ENCODE measurements around the gene BHLHE23. TPM values are rescaled to one million over a fixed set of nuclear protein-coding genes. Genes with fewer than 3 reads are reported as not detected.
"Not testable (repeated sequence)": the region's sequence is repeated elsewhere in the genome, so short reads cannot be mapped to it uniquely, and the experiment has no call there.

Gene BHLHE23
- total RNA-seq, 4 donors from 2014 or later, result not detected

DNA sequence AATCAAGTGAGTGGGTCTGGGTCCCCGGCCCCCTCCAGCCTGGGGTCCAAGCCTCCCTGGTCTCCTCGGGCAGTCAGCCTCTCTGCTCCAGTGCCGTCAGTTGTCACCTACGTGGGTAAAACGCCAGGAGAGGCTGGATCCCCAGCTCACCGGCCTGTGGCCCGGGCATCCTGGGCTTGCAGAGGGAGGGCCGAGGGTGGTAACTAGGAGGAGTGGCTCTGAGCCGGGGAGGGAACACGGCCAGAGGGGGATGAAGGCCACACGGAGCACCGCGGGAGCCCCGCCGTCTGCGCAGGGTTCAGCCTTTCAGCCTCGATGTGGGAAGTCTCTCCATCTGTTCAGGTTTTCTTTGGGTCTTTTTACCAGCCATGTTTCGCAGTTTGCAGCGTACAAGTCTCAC is 29.5 kb upstream of the BHLHE23 start:
- no peak overlapping the region for H3K4me3 ChIP-seq
- TF ChIP-seq EP300 (IDR thresholded peaks at IDR 0.05) (no peak), POLR2A (IDR thresholded peaks at IDR 0.05) (no peak)
- TF ChIP-seq, protein P1, sequence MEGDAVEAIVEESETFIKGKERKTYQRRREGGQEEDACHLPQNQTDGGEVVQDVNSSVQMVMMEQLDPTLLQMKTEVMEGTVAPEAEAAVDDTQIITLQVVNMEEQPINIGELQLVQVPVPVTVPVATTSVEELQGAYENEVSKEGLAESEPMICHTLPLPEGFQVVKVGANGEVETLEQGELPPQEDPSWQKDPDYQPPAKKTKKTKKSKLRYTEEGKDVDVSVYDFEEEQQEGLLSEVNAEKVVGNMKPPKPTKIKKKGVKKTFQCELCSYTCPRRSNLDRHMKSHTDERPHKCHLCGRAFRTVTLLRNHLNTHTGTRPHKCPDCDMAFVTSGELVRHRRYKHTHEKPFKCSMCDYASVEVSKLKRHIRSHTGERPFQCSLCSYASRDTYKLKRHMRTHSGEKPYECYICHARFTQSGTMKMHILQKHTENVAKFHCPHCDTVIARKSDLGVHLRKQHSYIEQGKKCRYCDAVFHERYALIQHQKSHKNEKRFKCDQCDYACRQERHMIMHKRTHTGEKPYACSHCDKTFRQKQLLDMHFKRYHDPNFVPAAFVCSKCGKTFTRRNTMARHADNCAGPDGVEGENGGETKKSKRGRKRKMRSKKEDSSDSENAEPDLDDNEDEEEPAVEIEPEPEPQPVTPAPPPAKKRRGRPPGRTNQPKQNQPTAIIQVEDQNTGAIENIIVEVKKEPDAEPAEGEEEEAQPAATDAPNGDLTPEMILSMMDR (IDR thresholded peaks at IDR 0.05), result no peak
- DNase-seq (ENCODE audit: low spot score in 2 of 2), result no peak
- peaks cover 0 to 3% (median 0%) of the 10 kb centered on the region in 4 donors for H3K9me3 ChIP-seq
- no peaks in the 10 kb centered on the region for H3K36me3 ChIP-seq
- no peak overlapping the region for H3K27ac ChIP-seq
- no peaks in the 10 kb centered on the region for H3K4me1 ChIP-seq
- 23 to 31% methylated on average over 16 to 19 of the region's 19 CpGs for WGBS, 2 donors
- H3K27me3 ChIP-seq, result peaks cover 0 to 93% of the 10 kb centered on the region in 2 donors

DNA sequence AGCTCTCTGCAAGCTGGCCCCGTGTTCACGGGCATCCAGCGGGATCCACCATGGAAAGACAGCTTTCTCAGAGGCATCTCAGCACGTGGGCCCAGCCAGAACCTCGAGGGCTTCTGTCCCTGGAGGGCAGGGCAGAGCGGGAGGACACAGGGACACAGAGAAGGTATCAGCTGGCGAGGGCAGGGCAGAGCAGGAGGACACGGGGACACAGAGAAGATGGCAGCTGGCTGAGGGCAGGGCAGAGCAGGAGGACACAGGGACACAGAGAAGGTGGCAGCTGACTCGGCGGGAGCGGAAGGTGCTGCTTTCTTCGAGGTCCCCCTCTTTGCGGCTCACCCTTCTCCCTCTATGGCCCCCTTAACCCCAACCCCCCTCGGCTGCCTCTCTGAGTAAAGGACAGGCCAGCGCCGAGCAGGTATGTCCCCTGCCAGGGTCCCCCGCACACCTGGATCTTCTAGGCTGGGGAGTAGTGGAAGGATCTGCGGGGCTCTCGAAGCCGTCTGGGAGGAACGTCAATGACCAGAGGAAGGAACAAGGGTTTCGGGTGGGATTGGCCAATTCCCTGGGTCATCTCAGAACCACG is 28.9 kb upstream of the BHLHE23 start:
- H3K27ac ChIP-seq, result no peak overlapping the region
- no peaks in the 10 kb centered on the region for H3K4me1 ChIP-seq
- no peak overlapping the region for H3K4me3 ChIP-seq
- peaks cover 0 to 93% of the 10 kb centered on the region in 2 donors for H3K27me3 ChIP-seq
- no peak for TF ChIP-seq EP300 (IDR thresholded peaks at IDR 0.05)
- TF ChIP-seq, protein P1 (IDR thresholded peaks at IDR 0.05), result no peak
- TF ChIP-seq POLR2A (IDR thresholded peaks at IDR 0.05), result no peak
- peaks cover 0 to 3% (median 0%) of the 10 kb centered on the region in 4 donors for H3K9me3 ChIP-seq
- no peak for DNase-seq (ENCODE audit: low spot score in 2 of 2)
- 84 to 85% methylated on average over 23 of the region's 23 CpGs for WGBS, 2 donors
- no peaks in the 10 kb centered on the region for H3K36me3 ChIP-seq

DNA sequence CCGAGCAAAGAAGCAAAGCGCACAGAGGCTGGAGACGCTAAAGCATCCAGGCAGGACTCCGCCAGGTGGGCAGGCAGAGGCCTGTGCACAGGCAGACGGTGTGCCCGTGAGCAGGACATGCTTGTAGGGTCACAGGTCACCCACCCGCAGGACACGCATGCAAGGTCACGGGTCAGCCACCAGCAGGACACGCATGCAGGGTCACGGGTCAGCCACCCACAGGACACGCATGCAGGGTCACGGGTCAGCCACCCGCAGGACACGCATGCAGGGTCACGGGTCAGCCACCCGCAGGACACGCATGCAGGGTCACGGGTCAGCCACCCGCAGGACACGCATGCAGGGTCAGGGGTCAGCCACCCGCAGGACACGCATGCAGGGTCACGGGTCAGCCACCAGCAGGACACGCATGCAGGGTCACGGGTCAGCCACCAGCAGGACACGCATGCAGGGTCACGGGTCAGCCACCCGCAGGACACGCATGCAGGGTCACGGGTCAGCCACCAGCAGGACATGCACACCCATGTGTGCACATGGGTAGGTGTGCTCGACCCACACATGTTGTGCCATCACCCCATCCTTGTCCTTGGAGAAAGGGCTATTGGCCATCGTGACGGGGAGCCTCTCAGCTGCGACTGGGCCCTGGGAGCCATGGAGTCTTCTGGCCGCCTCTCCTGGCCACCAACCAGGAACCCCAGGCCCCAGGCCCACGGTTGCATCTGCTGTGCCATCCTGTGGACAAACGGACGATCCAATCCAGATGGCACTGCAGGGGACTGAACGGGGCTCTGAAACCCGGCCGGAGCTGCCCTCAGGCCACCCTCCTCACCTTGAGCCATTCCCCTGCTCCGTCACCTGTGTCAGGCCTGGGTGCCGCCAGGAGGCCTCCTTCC is 28.2 kb upstream of the BHLHE23 start:
- peaks cover 0 to 94% of the 10 kb centered on the region in 2 donors for H3K27me3 ChIP-seq
- WGBS, 2 donors, result 82 to 92% methylated on average over 14 to 18 of the region's 44 CpGs

DNA sequence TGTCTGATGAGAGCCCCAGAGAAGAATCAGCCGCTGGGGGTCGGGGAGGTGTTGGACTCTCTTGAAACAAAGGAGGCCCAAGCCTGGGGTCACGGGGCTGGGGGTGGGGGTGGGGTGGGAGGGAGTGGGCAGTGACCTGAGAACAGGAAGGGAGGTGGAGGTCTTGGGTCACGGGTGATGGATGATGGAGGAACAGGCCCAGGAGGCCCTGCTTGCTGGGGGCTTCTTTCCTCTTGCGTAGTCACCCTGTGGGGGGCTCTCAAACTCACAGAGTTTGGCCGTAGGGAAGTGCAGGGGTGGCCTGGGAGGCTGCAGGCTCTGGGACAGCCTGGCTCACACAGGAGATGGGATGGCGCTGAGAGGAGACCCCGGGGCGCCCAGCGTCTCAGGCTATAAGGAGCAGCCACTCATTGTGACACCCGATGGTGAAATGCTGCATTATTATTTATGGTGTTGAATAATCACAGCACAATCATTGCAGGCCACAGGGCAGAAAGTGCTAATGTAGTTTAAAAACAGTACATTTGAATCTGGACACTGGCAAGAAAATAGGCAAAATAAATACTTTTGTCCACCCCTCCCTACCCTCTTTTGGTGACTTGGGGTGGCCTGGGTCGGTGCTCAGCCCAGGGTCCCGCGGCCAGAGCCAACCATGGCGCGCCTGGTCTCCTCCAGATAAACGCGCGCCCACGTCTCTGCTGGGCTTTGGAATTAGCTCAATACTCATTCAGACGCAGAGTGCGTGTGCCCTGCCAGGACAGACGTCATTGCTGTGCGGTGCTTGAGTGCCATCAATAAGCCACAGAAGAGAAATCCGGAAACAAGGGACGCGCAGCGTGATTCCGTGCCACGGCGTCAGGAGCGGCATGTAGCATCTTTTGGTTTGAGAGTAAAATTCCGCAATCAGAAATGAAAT is 27.3 kb upstream of the BHLHE23 start:
- H3K27me3 ChIP-seq, result peaks cover 0 to 94% of the 10 kb centered on the region in 2 donors
- no peak overlapping the region for H3K27ac ChIP-seq
- no peaks in the 10 kb centered on the region for H3K4me1 ChIP-seq
- TF ChIP-seq, protein P1 (IDR thresholded peaks at IDR 0.05), result no peak
- TF ChIP-seq POLR2A (IDR thresholded peaks at IDR 0.05) (no peak), EP300 (IDR thresholded peaks at IDR 0.05) (no peak)
- no peak for DNase-seq (ENCODE audit: low spot score in 2 of 2)
- no peak overlapping the region for H3K4me3 ChIP-seq
- 76% methylated on average over 31 to 33 of the region's 33 CpGs for WGBS, 2 donors
- H3K36me3 ChIP-seq, result no peaks in the 10 kb centered on the region
- H3K9me3 ChIP-seq, result peaks cover 0 to 3% (median 0%) of the 10 kb centered on the region in 4 donors

More for the DNA sequence above, 28.2 kb upstream of the BHLHE23 start:
- H3K4me3 ChIP-seq; H3K4me1 ChIP-seq; DNase-seq (ENCODE audit: low spot score in 2 of 2); H3K9me3 ChIP-seq; H3K36me3 ChIP-seq; H3K27ac ChIP-seq: not testable (repeated sequence)

All from tibial nerve (tissue), 4 donors.